DND-41 (cell line): ENCODE measurements around the gene DLX5.

Experiments
- CTCF ChIP-seq: IDR thresholded peaks from 2 replicates; pipeline ENCODE4 v1.5.1; 2012; ENCODE audit warnings: borderline replicate concordance, low read length, moderate library complexity, mild to moderate bottlenecking; ENCODE audit not compliant: poor library complexity, severe bottlenecking; ENCODE audit errors: extremely low read depth
- EZH2 ChIP-seq: IDR thresholded peaks from 3 replicates; pipeline ENCODE4 v1.6.1; 2012; ENCODE audit warnings: borderline replicate concordance, low read depth, mild to moderate bottlenecking, moderate library complexity, low read length, inconsistent platforms; ENCODE audit not compliant: severe bottlenecking

- TF ChIP-seq CTCF (no peak), EZH2 (no peak)
Observed at GRCh38 chr7:97007583-97007861, 17.1 kb downstream of the DLX5 start.
